ENCODE data around the gene FSTL1.

Gene FSTL1

DNA sequence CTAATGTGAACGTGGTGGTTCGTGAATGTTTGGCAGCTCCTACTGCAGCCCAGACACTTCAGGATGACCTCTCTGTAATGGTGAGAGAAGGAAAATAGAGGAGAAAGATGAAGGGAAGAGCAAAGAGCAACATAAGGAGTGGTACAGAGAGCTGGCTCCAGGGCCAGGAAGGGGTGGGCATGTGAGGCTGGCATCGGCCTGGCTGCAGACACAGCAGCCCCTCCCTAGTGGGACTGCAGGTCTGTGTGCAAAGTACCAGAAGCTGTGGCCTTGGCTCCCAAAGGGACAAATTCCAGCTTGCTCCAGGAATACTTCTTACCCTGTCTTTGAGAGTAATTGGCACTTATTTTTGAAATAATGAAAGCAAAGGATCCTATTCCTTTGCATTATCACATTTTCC is 10.0 kb downstream of the FSTL1 start:
- DNase-seq, result no peak

DNA sequence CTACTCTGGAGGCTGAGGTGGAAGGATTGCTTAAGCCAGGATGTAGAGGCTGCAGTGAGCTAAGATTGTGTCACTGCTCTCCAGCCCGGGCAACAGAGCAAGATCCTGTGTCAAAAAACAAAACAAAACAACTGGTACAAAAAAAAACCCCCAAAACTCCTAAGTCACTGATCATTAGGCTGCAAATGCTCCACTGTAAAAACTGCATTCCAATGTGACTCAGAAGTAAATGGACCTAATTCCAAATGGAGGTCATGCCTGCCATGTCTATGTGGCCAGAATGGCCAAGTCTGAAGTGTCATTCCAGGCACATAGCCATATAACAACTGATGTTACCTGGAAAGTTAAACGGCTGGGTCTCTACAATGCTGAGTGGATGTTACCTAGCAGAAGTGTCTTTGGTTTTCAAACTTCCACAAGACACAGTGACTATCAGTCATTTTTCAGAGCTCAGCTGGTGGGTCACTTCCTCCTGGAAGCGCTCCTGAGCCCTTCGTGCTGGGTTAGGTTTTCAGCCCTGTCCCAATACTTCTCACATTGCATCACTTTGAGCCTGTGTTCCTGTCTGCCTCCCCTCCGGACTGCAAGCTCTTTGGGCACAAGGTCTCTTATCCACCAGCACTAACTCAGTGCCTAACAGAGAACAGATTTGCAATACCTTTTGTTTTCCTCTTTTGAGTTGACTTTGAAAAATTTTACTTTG is 10.6 kb downstream of the FSTL1 start:
- no peak for DNase-seq

DNA sequence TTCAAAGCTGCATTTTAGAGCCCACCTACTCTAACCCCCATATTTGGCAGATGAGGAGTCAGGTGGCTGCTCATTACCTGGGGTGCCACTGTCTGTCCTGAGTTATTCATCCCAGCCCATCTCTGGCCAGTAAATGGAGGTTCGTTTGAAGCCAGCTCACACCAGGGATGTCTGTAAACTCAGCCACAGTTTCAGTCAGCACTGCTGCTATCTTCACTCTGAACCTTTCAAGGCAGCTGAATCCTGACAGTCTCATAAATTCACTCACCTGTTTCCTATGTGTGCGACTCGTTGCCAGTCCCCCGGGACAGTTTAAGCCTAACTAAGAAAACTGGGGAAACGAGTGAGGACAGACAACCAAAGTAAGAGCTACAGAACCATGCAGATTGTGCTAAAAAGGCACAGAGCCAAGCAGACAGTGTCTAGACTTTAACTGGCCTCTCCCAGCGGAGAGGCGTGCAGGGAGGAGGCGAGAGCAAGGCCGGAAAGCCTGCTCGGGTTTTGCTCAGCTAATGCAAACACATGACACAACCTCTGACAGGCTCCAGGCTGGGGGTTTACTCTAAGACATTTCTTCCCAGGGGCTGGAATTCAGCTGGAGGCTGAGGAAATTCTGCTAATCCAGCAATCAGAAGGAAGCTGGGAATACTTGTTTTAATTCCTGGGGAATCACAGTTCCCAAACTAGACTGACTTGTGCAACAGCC is 12.0 kb downstream of the FSTL1 start:
- peak; percentile 52 for DNase-seq

DNA sequence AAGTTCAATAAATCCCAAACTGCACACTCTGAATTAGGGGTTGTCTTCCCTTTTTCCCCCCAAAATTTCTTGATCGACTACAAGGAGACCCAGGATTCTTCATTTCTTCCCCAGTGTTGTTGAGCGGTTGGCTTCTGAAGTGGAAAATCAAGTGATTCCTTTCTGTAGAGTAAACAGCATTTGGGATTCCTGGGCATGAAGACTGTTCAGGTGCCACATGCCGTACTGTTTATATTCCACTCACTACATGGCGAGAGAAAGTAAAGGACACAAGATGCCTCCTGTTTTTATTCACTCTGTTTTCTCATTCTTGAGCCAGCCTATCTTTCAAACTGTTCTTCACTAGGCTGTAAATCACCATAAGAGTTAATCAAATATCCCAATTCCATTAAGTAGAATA is 12.6 kb downstream of the FSTL1 start:
- DNase-seq, result no peak

DNA sequence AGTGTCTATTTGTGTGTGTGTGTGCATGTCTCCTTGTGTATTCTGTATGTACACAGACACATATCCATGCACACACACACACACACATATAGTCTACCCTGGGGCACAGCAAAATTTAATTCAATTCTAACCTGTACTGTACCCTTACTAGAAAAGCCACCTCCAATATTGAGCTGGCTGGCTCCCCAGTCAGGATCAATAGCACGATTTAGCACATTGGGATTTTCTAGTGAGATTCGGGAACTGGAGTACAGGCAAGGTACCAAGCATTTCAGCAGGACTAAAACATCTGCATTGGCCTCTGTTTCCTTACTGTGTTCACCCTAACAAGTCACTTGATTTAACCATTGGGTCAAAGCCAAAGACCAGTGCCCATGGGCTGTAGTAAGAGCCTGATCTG is 13.2 kb downstream of the FSTL1 start:
- DNase-seq, result no peak

DNA sequence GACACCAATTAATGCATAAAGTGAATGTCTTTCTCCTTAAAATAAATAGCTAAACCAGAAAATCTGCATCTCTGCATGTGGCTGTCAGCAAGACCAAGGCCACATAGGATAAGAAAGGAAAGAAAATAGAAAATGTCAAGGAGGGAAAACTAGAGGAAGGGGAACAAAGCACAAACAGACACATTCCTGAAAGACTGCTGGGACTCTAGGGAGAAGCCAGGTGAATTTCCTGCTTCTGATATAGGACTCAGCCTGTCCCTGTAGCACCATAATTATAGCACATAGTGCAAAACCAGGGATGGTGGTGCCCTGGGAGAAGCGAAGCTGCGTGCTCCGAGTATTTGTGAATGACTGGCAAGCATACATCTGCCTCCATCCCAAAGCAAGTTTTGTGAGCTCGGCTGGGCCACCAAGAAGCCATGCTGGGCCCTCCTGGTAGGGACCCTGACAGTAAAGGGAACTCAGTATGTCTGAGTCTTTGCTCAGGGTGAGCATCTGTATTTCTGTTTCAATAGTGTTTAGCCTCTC is 14.2 kb downstream of the FSTL1 start:
- no peak for DNase-seq

DNA sequence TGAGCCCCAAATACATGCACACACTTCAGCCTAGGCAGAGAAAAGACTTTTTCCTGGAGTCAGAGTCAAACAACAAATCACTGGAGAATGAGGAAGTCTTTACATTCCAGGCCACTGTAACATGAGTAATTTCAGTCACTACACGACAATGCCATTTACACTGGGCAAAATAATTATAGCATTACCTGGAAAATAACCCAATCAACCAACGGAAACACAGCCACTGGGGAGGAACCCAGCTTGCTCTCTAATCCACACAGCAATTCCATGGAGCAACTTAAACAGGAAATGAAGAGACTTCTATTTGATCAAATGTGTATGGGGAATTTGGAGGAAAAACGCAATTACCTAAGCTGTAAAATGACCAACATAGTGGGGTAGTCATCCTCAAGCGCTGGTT is 15.2 kb downstream of the FSTL1 start:
- no peak for DNase-seq

DNA sequence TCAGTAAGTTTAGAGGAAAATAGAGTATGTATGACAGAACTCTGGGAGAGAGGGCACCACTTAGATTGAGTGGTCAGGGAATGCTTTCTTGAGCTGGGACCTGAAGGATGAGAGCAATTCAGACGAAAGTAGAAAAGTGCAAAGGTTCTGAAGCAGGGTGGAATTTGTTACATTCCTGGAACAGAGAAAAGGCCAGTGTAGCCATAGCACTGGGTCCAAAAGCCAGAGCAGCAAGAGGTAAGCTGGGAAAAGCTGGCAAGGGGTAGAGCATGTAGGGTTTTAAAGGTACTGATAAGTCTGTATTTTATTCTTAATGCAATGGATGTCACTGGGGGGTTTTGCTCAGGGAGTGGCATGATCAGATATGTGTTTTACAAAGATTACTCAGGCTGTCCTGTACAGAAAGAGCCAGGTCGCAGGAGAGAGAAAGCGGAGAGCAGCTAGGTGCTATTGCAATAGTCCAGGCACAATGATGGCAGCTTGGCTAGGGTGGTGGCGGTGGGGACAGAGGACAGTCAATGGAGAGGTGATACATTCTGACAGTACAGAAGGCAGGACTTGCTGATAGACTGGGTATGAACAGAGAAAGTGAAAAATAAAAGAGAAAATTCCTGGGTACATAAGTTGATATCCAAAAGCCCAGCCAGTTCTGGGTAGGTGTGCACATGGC is 17.0 kb downstream of the FSTL1 start:
- no peak for DNase-seq

DNA sequence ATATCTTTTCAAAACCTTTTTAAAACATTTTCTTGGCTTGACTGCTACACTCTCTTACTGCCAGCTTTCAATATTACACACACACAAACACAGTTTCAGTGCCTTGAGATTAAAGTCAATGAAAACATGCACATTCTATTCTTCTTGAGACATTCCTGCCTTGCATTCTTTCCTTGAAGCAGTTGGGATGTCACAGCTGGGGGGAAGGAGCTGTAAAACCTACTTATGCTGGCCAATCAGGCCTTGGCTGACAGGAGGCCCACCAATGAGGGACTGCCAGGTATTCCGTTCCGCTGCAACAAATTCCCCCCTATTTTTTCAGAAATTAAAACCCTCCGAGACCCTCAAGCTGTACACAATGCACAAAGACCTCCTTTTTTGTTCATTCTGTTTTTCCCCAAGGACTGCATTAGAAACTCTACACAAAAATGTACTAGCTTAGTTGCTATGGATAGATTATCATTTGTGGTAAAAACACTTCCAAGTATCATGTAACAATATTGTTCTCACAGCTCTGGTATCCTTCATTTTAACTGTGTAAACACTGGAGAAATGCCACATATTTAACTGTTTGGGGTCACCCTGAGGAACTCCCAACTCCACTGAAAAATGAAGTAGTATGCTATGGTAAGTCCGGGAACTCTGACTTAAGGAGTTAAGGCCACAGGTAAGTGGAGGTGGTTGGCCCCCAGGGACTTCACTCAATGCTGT is 18.5 kb downstream of the FSTL1 start:
- DNase-seq, result no peak

DNA sequence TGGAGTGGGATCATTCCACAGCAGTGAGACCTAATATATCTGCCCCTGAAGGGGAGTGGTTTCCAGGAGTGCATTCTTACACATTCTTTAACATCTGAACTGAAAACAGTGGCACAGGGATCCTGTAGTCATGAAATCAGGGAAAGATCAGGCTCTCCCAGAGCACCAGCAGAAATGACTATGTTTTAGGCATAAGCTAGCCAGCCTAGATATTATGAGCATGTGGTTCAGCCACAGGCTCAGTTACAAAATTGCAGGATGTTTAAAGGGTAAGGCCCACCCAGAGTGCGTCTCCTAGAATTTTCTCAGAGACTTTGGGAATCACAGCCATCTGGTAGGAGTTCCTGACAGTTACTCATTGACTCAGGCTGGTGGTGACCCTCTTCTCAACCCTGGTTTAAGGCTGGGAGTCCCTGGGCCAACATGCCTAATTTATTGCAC is 20.9 kb downstream of the FSTL1 start:
- DNase-seq, result no peak

DNA sequence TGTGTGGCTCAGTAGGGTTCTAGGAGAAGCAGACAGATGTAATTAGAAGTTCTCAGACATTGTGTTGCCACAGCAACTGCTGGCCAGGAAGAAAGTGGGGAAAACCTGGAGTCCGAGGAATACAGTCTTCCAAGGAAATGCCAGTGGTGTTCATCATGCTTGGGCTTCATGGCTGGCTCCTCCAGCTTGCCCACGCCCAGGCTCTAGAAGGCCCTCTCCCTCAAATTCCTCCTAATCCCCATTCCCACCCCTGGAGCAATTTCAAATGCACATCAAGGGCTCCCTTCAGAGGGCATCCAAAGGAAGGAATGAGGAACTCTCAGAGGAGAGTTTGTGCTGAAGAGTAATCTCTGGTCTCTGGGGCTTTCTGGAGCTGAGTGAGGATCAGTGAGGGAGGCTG is 21.9 kb downstream of the FSTL1 start:
- no peak for DNase-seq

DNA sequence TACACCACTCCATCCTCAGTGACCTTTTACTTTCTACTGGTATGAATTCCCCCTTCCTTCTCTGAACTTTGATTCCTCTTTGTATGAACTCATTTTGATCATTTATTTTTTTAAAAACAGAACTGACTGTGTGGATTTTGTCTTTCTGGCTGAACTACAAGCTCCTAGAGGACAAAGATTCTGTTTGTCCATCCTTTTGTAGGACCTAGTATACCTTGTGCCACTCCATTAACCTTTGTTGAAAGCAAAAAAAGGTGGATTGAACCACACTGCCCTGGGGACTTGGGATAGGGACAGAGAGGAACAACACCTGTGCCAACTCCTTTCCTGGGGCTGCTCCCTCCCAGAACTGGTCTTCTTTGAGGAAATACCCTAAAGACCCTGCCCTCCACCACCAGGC is 23.6 kb downstream of the FSTL1 start:
- DNase-seq, result no peak

DNA sequence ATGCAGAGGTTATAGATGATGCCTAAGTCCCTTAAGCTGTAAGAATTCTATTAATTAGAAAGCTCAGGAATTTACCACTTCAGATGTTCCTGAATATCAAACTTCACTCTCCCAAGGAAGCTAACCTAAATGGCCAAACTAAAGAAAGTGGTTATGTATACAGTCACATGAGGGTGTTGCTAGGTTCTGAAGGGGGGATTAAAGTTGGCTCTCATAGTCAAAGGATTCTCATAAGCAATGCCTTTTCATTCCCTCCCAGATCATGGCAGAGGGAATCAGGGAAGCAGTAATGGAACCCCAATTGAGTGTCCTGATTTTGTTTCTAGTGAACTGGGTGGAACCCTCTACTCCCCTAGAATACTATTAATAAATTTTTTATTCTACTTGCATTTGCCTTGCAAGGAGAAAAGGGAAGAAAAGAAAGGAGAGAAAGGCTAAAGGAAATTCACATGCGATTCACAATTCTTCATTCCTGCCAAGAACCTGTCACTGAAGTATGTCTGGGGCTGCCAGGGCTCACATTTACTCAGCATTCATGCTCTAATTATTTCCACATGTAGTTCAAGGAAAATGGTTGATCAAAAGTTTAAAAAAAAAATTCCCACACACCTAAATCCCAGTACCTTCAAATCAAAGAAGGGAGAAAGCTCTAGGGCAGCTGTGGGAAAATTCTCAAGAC is 25.1 kb downstream of the FSTL1 start:
- DNase-seq, result no peak

DNA sequence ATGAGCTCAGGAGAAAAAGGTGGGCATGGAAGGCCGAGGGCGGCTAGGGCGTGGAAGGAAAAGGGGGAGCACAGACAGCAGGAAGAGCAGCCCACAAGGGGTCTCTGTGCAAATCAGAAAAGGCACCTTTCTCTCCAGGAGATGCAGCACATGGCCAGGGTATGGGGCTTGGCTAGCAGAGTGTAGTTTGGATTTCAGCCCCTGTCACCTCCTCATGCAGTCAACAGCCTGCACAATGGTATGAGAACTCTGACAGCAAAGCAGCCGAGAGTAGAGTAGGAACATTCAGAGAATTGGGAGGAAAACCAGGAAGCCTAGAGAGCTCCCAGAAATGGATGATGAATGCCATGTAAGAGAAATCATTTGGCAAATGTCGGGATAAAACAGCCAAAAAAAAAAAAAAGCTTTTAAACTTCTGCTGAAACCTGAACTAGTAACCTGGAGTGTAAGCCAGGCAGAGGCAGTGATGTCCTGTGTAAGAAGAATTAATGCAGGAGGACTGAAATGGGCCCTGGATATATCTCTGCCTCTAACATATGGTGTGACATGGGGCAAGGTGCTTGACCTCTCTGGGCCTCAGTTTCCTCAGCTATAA is 25.7 kb downstream of the FSTL1 start:
- no peak for DNase-seq

DNA sequence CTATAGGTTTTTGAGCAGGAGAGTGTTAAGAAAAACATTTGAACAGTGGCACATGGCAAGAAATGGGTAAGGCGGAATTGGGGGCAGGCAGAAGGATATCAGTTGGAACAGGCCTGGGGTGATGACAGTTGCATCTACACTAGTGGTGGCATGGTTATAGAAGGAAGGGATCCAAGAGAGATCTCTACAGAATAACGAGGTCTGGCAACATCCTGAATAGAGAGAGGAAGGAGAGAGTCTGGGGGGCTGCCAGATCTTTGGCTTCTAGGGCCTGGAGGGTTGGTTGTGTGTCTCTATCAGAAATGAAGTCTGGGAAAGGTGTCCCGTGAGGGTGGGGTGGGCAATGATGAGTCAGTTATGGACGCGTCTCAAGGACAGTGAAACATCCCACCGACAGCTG is 26.3 kb downstream of the FSTL1 start:
- no peak for DNase-seq

DNA sequence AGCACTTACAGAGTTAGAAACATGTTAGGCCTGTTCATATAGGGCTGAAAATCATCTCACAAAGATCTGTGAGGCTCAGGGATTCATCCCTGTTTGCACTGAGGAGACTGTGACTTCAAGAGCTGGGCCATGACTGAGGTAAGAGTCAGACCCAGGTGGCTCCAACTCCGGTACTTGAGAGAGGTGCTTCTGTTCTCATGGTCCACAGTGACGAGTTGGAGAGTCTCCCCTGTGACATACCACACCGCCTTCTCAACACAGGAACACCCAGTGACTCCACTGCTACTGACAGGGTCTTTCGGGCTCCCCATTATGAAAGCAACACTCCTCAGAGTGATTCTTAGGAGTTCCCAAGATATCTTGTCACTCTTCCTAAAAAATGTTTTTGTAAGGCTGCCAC is 27.4 kb downstream of the FSTL1 start:
- no peak for DNase-seq

DNA sequence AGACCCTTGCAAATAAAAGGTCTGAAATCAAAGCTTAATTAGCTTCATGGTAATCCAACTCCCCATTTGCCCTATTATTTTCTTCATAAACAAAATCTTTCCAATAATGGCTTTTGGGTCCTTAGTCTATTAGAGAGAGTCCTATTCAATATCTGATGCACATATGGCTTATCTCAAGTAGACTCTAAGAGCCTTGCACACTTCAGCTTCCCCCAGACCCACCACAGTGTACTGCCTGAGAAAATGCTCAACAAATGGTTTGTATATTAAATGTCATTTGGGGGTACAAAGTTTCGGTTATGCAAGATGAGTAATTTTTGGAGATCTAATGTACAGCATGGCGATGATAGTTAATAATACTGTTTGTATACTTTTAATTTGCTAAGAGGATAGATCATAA is 28.9 kb downstream of the FSTL1 start:
- no peak for DNase-seq

DNA sequence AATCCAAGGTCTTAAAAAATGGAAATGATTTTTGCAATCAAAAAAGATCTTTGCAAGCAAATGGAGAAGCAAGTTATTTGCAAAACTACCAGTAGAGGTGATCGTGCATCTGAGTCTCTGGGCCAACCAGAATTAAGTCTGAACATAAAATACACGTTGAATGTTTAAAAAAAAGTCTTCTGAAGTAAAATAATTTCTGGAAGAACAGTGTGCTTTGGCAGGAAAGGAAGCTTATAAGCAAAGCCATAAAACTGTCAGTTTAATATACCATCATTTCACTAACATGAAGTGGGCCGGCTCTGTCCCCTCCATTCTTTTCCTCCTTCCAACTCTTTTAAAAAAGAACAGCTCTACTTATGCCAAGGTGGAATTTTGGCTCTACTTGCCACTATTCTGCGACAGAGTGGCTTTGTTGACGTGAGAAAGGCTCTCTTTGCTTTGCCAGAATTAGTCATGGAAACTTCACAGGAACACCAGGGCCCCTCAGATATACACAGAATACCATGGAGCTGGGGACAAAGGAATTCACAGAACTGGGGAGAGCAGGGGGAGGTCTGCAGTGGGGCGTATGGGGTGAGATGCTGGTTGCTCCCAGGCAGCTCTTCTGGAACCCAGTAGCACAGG is 29.8 kb downstream of the FSTL1 start:
- no peak for DNase-seq

DNA sequence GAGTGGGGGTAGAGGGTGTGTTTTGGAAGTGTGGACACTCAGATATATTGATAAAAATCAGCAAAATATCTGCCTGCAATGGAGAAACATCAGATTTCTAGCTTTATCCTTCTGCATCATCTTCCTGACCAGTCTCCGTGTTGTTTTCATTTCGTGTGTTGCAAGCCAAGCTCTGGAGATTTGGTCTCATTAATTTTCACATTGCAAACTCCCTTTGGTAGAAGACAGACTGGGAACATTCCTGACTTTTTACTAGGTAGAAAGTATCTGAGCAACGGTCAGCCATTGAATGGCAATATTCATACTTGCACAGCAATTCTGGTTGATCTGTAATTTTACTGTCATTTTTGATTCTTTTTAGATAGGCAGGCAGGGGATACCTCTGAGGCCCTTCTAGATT is 30.4 kb downstream of the FSTL1 start:
- DNase-seq, result no peak

DNA sequence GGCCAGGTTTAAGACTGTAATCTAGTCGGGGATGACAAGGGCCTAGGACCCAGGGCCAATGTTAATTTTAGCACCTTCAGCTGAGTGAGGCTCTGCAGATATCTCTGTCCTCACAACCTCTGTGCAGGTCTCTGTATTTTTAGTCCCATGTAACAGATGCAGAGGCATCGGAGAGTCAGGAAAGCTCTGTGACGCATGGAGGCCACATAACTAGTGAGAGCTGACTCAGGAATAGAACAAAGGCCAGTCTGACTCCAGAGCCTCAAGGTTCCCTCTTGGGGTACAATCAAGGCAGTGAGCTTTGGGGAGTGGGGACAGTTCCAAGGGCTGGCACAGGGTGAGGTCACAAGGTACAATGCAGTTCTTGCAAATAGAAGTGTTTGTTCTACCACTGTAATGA is 31.0 kb downstream of the FSTL1 start:
- DNase-seq, result no peak

DNA sequence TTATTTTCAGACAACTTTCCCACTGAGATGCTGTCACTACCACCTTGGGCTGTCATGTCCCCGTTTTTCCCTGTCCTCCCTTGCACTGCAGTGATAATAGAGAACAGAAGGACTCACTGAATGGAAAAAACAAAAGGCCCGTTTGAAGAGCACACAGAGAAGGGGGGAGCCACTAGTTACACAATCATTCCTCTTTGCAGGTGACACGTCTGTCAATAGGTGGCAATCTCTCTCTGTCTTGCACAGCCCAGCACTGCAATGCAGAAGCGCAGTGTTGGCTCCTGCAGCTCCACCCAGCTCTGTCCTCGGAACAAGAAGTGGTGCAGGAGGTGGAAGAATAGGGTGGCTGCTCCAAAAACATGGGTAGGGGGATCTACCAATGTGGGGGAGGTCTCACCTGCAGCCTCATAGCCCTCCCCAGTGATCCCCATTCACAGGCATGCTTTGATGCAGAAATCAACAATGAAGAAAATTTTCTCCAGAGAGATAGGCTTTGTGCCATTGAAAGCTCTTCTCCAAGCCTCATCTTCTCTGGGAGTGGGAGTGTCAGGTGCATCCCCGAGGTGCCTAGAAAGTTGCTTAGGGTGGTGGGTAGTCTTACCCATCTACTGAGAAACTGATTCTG is 31.8 kb downstream of the FSTL1 start:
- DNase-seq, result peak; percentile 40

Measured in right kidney (tissue), 1 donor.